HG02571 (cell line): ENCODE results near the gene CCL25.

Source experiments
- ATAC-seq: cut with Tn5 transposase; IDR thresholded peaks from one replicate; pipeline ENCODE4 v1.9.1; 2021; ENCODE audit warnings: mild to moderate bottlenecking, moderate library complexity; ENCODE audit not compliant: unreplicated experiment

The CCL25 gene

DNA sequence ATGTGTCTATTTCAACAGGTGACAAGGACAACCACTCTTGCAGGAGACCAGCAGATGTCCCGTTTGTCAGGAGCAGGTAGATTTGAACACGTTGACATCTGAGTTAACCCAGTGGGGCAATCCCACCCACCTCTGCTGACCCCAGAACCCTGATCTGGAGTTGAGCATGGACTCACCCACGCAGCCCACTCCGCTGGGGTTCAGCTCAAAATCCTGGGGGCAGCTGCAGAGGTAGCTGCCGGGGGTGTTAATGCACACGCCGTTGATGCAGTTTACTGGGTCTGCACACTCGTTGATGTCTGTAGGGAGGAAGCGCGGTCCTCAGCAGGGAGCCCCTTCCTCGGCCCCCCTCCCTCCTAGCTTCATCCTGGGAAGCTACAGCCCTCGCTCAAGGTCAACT is 56.9 kb downstream of the CCL25 start:
- no peak for ATAC-seq

DNA sequence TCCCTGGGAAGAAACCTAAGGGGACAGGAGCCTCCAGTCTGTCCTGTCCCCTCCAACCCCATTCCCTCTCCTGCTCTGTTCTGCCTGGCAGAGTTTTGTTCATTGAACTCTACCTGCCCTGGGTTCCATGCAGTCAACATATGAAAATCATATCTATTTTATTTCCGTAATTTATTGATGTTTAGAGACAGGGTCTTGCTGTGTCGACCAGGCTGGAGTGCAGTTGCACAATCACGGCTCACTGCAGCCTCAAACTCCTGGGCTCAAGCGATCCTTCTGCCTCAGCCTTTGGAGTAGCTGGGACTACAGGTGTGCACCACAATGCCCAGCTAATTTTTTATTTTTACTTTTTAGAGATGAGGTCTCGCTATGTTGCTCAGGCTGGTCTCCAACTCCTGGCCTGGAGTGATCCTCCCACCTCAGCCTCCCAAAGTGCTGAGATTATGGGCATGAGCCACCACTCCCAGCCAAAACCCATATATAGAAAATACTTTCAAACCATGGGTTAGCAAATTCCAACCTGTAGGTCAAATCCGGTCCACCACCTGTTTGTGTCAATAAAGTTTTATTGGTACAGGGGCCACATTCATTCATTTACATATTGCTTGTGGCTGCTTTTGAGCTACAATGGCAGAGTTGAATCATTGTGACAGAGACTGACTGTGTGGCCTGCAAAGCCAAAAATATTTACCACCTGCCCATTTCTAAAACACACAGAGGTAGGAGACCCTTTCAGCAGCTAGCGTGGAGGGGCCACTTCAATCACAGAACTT is 57.5 kb downstream of the CCL25 start:
- no peak for ATAC-seq

DNA sequence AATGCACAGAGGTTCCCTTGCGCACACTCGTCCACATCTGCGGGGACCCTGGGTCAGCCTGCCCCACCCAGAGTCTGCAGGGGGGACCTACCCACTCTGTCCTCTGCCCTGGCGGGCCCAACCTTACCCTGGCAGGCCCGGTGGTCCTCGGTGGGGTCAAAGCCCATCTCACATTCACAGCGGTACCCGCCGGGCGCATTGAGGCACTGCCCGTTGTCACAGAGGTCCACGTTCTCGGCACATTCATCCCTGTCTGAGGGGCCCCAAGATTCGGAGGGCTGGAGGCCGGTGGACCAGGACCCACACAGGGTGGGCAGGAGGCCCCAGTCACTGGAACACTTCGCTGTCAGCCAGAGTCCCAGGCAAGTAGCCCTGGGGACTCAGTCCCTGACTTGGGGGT is 58.4 kb downstream of the CCL25 start:
- no peak for ATAC-seq

DNA sequence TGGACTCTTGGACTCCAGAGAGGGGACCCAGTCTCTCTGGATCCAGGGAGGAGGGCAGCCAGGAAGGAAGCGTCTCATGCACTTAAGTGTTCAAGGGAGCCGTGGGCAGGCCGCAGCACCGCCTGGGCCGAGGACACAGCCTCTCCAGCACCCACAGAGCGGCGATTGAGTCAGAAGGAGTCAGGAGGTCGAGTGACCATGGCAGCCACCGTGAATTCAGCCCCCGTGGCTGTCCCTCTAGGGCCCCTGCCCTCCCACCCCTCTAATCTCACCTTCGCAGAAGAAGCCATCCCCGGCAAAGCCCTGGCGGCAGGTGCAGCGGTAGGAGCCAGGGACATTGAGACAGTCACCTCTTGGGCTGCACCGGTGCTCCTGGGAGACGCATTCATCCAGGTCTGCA is 58.8 kb downstream of the CCL25 start:
- ATAC-seq, result no peak
